ENCODE measurements around the gene HOXA7. TPM values are rescaled to one million over a fixed set of nuclear protein-coding genes. Genes with fewer than 3 reads are reported as not detected.

Gene HOXA7
- total and polyA plus RNA-seq, 10 of the 15 experiments (the other 5 are each of a cell fraction or from before 2014, with no cell fraction given): not detected

DNA sequence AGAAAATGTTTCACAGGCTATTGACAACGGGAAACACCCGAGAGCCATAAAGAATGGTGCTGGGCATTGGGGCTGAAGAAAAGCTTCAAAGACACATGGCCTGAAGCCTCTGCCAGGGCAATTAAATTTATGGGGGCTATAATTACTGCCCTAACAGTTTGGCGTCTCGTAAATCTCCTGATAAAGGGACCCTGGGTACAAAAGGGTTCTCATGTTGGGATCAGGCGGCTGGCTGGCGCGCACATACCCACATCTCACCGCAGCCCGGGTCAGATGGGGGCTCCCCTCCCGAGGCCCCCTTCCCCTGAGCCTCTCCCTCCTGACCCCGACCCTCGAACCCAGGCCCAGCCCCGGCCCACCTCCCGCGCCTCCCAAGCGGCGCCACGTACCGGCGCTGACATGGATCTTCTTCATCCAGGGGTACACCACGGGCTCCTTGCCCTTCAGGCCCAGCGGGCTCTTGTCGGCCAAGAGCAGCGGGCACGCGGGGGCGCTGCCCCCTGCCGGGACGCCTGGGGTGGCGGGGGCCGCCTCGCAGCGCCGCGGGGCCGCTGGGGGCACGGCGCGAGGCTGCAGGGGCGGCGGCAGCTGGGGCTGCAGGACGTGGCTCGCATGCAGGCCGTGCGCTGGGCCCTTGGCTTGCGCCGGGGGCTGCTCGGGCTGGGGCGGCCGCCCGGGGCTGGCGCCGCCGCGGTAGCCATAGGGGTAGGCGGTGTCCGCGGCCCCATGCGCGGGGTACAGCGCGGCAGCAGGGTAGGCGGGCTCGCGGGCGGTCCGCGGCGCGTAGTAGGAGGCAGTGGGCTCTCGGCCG, 26.5 kb downstream of the HOXA7 start (continued):
- TF ChIP-seq KAT2A (conservative IDR thresholded peaks at IDR 0.05; ENCODE audit: control insufficient read depth, low read depth, low read length) (no peak), GATAD2B (conservative IDR thresholded peaks at IDR 0.05; ENCODE audit: low read depth) (no peak), BRCA1 (IDR thresholded peaks at IDR 0.05; ENCODE audit: low read depth, low read length) (no peak)

DNA sequence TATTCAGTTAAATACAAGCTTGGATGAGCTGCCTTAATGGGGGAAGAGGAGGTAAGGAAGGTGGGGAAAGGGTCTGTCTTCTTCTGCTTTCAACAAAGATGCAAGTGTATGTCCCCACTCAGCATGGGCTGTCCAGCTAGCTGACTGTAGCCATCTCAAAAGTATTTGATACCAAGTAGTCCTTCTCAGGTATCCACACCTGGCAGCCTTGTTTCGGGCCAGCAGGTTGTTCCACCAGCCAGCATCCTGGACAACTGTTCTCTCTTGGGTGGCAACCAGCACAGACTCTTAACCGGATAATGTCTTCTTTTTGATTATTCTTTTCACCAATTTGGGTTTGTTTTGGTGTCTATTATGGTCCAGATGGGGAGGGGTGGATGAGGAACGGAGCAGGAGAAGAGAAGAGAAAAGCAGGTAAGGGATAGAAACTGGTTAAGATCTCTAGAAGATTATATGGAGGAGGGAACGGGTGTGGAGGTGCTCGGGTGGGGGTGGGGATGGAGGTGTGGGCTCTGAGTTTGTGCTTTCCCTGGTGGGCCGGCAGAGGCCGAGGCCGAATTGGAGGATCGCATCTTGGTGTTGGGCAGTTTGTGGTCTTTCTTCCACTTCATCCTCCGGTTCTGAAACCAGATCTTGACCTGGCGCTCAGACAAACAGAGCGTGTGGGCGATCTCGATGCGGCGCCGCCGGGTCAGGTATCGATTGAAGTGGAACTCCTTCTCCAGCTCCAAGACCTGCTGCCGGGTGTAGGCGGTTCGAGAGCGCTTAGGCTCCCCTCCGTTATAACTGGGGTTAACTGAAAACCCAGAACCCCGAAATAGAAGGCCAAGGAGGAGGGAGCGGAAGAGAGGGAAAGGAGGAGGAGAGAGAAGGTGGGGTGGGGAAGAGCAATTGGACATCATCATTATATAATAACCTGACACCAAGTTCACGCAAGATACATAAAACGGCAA, 27.4 kb downstream of the HOXA7 start:
- ChIA-PET POLR2A (no interaction called here), CTCF (interaction anchor here (0.9 kb wide), 1 partner anchor 21 kb away, joined by 4 read pairs; no protein-coding TSS in a partner anchor), RAD21 (ENCODE audit: unreplicated experiment) (no interaction called here), SMC1A (ENCODE audit: uncharacterized antibody, unreplicated experiment) (interaction anchor here (1.0 kb wide), 1 partner anchor 22 kb away, joined by 3 read pairs; no protein-coding TSS in a partner anchor)
- no peaks in the 10 kb centered on the region for H3K4me1 ChIP-seq (ENCODE audit: control insufficient read depth, insufficient read depth, low read length)
- H3K4me3 ChIP-seq: no peak overlapping the region
- no peak for FAIRE-seq
- no peaks in the 10 kb centered on the region for H4K20me1 ChIP-seq (ENCODE audit: control insufficient read depth, insufficient read depth)
- no peak for ATAC-seq
- BruUV-seq (replicated peaks): no TSS peak
- peaks cover 0 to 2% of the 10 kb centered on the region in 2 experiments; a peak in 2 of 4 replicates for H3K27me3 ChIP-seq (replicated peaks in 1 of 2; ENCODE audit: control insufficient read depth in 2 of 2, insufficient read depth in 2 of 2, low read length in 1 of 2)
- DNase-seq (ENCODE audit: low read depth, low spot score): no peak
- H2AFZ ChIP-seq (ENCODE audit: control insufficient read depth, low read depth, low read length): no peak overlapping the region
- H3K9me3 ChIP-seq (replicated peaks; ENCODE audit: control insufficient read depth, insufficient read depth, low read length): no peaks in the 10 kb centered on the region; the same call in 2 of the 3 replicates
- in situ Hi-C loops (cut with MboI): no loop called here
- 92% methylated on average over 28 of the region's 28 CpGs for WGBS (ENCODE audit: insufficient coverage, insufficient replicate concordance, low lambda C conversion rate, missing lambda C conversion rate)
- intact Hi-C loops (cut with micrococcal nuclease; ENCODE audit: unreplicated experiment): no loop called here
- H3K9ac ChIP-seq (ENCODE audit: control insufficient read depth, insufficient read depth, low read length): no peak overlapping the region
- H3K27ac ChIP-seq (ENCODE audit: control insufficient read depth, insufficient read depth): no peak overlapping the region
- H3K36me3 ChIP-seq (ENCODE audit: control insufficient read depth in 2 of 2, insufficient read depth in 2 of 2, low read length in 1 of 2): no peaks in the 10 kb centered on the region
- TF ChIP-seq HDAC2 (IDR thresholded peaks at IDR 0.05): no peak
- TF ChIP-seq ZNF24 (IDR thresholded peaks at IDR 0.05): no peak
- no peak overlapping the region for H3K4me2 ChIP-seq (ENCODE audit: control insufficient read depth, insufficient read depth)
- H3K79me2 ChIP-seq (ENCODE audit: control insufficient read depth, insufficient read depth, low read length): no peaks in the 10 kb centered on the region
